GM21526 (cell line): ENCODE measurements around the gene OSGEP.
A peak's percentile ranks its signal among the peaks of the same experiment; 100 is the strongest.
"Not testable (repeated sequence)": the region's sequence is repeated elsewhere in the genome, so short reads cannot be mapped to it uniquely, and the experiment has no call there.

Experiments
- ATAC-seq: cut with Tn5 transposase; IDR thresholded peaks from one replicate; pipeline ENCODE4 v1.9.1; 2021; ENCODE audit warnings: moderate library complexity; ENCODE audit not compliant: unreplicated experiment, low FRiP score

The OSGEP gene

DNA sequence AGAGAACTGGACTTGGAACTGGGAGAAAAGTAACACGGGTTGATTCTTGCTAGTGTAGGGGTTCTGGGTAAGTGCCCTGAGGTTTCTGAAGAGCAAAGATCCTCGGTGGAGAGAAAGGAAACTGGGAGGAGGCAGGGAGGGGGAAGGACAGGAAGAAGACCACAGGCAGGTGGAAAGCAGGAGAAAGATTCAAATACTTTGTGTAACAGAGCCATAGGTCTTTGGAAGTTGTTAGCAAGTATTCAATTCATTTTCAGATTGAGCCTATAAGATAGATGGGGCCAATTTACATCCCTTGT, 15.9 kb upstream of the OSGEP start:
- no peak for ATAC-seq

DNA sequence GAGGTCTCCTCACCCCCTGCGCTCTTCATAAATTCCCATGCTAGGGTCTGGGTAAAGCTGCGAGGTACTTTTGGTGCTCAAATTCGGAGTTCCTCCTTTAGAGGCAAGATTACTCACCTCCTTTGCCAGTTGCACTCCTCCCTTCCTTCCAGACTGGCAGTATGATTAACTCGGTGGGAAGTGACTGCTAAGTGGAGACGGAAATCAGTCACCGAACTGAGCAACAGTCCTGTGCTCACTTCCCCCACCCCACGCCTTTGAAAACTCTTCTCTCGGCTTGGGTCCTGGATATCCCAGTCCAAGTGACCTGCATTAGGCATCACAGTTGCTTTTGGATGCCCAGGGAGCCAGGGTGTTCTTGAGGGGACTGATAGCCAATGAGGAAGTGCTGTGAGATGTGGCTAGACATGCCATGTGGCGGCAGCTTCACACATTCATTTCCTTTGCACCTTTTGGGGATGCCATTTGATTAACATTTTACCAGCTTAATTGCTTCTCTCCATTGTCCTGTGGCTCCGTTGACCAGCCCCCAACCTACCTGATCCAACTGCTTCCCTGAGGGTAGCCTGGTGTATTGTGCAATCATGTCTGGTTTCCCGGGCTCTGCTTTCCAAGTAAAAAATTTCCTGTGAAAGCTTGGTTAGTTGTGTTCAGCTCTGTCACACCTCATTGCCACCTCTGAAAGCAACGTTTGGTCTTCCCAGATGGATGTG, 15.4 kb upstream of the OSGEP start:
- ATAC-seq: peak; percentile 24

DNA sequence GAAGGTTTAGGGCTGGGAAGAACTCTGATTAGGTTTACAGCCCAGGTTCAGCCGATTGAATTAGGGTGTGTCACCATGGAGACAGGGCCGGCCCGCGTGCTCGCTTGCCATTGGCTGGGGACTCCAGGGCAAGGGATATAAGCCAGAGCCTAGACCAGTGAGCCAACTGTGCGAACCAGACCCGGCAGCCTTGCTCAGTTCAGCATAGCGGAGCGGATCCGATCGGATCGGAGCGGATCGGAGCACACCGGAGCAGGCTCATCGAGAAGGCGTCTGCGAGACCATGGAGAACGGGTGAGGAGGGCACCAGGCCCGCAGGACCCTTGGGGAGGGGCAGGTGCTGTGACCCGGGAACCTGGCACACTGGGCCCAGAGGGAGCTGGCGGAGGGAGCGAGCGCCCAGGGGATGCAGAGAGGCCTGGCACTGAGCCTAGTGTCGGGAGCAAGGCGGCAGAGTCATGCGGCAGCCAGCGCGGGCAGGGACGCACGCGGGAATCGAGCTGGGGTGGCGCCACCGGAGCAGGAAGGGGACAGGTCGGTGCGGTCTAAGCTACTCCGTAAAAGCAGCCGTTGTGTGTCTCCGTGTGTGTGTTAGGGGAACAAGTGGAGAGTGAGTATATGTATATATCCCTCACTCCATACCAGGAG, 14.8 kb upstream of the OSGEP start, which contains the start of gene PNP:
Gene PNP (plus strand): TSS at position 165 of the 648 bp plus-strand sequence. CDS start 119 bp downstream, at position 284.
- ATAC-seq: peak; percentile 93

DNA sequence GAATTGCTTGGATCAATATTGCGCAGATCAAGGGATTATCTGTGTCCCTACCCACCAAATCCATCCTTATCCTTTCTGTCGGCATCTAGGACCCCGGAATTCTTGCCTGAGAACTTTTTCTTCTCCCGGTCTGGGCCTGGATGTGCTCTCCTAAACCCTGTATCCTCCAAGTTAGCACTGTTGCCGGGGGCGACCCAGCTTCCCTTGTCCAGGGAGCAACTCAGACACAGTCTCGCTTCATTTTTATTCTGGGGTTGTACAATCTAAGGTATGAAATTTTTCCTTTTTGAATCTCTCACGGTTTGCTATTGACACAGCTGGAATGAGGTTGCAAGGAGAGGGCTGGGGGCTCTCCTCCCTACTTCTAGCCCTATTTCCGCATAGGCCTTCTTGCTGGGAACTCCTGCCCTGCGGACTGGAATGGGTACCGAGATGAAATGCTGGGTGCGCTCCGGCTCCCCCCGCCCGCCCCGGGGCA, 14.2 kb upstream of the OSGEP start:
- ATAC-seq: peak; percentile 1

DNA sequence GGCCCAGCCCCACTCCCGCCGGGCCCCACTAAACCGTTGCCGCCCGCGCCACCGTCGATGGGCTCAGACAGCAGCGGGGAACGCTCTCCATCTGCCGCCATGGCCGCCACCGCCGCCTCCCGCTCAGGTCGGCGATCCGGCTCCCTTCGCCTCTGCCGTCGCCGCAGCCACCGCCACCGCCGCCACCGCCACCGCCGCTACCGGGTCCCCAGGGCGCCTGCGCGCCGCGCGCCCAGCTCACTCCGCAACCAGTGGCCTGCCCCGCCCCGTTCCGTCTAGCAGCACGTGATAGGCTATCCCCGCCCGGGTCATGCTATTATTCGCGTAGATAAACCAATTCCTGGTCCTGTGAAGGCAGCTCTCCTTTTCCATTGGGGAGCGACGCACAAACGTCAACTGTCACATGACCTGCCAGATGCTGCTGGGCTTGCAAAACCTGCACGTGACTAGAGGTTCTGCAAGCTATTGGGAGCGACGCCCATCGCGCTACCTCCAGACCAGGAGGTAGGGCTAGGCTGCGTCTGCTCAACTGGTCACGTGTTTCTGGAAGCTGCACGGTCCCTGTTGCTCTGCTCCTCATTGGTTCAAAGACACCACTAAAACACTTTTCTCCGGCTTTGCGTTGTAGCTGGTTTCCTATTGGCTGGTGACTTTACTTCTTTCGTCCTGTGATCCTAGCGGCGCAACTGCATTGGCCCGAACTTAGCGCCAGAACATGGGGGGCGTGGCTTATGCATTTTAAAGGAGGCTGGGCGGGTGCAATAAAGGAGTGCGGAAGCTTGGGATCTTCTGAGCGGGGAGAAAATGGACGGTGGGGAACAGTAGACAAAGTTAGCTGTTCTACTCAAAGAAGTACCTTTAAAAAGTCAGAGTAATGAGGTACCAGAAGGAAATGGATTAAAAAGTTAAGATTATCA, 6.9 kb upstream of the OSGEP start, which contains the start of gene PIP4P1:
Gene PIP4P1 (minus strand): TSS at position 210 of the 917 bp plus-strand sequence. CDS start 109 bp downstream, at position 101.
- ATAC-seq: peak; percentile 90

DNA sequence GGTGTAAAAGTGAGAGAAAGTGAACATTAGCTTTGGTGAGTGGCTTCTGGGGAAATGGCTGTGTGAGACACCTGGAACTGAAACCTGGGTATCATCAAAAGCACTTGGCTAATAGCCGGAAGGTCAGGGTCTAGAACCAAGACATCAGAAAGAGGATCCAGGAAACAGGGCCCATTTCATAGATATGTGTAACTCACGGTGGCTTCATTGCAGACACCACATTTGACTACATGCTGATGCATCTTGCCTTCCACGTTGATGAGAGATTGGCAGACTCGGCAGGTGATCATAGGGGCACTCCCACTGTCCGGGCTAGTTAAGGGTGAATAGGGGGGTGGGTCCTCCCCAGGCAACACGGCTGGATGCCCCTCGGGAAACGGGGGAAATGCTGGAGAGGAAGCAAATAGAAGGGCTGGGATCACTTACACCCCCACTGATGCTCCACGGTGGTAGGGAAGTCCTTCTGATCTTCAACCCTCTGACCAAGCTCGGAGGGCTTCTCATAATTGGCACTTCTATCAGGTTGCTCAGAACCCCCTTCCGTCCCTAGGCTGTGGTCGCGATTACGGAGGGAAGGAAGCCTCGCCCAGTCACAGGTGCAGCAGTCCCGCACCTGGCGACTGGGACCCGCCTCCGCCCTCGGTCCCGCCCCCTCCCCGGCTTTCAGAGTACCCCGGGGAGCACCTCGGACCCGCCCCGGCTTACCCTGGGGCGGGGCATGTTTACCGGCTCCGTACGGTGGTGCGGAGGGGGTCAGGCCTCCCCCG, 6.0 kb upstream of the OSGEP start:
- no peak for ATAC-seq

DNA sequence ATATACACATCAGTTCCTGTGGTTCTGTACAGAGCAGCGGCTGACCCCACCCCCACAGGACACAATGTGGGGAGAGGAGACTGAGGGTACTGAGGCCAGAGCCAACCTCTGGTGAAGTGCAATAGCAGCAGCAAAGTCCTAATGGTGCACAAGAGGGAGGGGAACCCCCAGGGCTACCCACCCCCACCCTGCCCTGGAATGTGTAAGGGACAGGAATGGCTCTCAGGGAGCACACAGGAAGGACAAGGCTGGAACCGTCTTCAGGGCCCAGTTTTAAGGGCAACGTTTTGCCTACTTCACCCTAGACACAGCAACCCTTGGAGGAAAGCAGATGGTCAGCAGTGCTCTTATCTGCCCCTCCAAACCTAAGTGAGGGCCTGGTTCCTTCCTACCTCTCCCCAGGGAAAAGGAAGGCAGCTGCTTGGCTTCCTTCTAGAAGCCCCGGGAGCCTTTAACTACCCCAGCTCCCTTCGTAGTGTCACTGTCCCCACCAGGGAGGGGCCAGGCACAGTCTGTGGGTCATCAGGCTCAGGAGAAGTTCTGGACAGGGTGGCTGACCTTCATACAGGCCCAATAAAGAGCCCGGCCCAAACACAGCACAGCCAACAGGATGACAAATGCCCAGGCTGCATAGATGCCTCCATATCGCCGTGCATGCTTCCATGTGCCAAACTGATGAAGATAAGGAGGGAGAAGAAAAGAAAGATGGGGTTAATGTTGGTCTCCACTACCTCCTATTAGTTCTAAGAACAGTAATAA, 3.6 kb upstream of the OSGEP start:
- ATAC-seq: no peak

DNA sequence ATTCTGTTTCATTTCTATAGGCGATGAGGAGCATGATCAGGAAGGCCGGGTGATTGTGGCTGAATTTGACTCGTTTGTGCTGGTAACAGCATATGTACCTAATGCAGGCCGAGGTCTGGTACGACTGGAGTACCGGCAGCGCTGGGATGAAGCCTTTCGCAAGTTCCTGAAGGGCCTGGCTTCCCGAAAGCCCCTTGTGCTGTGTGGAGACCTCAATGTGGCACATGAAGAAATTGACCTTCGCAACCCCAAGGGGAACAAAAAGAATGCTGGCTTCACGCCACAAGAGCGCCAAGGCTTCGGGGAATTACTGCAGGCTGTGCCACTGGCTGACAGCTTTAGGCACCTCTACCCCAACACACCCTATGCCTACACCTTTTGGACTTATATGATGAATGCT, 2.4 kb upstream of the OSGEP start:
- ATAC-seq: no peak

DNA sequence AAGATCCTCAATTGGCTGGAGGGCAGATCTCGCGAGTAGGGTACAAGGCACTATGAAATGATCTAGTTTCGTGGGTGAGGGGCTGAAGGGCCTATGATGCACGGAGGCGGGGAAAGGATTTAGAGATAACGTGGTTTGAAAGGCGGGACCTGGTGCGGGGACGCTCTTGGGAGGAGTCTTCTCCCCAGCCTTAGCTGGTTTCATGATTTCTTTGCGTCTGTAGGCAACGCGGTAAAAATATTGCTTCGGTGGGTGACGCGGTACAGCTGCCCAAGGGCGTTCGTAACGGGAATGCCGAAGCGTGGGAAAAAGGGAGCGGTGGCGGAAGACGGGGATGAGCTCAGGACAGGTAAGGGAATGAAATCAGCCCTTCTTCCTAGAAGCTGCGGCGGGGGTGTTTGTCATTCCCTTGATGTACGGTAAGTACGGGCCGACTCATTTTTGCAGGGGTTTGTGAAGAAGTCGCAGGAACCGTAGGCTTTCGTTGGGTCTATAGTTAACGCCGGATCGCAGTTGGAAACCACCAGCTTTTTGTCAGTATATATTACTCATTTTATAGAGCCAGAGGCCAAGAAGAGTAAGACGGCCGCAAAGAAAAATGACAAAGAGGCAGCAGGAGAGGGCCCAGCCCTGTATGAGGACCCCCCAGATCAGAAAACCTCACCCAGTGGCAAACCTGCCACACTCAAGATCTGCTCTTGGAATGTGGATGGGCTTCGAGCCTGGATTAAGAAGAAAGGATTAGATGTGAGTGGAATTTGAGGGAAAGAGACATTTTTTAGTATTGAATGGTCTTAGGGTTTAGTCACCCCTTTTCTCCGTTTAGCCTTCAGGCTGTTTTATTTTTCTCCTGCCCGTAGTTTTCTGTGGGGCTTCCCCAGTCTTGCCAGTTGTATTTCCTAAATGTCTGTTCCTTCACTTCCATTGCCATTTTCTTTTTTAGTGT, 1.0 kb upstream of the OSGEP start:
- peak; percentile 47 for ATAC-seq

DNA sequence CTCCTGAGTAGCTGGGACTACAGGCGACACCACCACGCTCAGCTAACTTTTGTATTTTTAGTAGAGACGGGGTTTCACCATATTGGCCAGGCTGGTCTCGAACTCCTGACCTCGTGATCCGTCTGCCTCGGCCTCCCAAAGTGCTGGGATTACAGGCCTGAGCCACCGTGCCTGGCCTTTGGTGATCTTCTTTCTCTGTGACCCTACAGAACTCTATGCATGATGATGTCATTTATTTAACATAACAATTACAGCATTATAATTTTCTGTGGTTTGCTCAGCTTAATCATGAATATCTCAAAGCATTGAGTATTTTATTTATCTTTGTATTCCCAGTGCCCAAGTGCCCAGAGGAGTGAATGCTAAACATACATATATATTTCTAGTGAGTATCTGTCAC, 1.8 kb downstream of the OSGEP start:
- not testable (repeated sequence) for ATAC-seq

DNA sequence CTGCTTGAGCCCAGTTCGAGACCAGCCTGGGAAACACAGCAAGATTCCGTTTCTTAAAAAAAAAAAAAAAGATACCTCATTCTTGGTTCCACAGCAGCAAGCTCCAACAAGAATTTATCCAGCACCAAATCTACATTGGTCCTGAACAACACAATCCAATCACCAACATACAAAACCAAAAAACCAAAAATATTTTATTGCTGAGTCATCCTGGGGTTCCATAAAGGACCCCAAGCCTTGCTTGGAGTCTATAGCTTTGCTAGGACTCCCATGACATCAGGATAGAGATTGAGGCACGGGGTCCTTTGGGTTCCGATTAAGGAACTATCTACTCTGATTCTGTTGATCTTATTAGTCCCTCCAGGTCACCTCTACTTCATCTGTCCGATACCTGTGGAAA, 7.7 kb downstream of the OSGEP start:
- no peak for ATAC-seq

DNA sequence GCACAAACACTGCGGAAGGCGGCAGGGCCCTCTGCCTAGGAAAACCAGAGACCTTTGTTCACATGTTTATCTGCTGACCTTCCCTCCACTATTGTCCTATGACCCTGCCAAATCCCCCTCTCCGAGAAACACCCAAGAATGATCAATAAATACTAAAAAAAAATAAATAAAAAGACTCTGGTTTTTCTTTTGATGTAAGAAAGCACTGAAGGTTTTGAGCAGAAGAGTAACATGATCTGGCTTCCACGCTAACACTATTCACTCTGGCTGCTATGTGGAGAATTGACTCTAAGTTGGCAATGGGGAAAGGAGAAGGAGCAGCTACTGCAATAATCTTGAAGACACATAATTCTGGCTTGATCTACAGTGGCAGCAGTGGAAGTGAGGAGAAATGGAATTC, 11.0 kb downstream of the OSGEP start:
- not testable (repeated sequence) for ATAC-seq

DNA sequence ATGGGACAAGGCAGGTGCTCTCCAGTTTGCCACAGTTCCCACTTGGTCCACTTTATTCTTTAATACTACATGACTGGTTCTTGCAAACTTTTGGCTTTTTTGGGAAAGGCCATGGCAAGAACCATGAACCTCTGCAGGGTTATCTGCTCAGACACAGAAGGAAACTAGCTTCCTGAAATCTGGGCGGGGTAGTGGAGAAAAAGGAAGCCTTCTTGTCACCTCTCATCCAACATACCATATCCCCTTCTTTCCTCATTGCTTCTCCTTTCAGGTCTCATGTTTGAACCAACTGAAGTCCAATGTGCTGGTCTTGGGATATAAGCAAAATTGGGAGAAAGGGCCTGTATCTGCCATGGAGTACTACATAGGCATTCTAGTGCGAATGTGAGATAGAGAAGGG, 13.2 kb downstream of the OSGEP start:
- ATAC-seq: no peak

DNA sequence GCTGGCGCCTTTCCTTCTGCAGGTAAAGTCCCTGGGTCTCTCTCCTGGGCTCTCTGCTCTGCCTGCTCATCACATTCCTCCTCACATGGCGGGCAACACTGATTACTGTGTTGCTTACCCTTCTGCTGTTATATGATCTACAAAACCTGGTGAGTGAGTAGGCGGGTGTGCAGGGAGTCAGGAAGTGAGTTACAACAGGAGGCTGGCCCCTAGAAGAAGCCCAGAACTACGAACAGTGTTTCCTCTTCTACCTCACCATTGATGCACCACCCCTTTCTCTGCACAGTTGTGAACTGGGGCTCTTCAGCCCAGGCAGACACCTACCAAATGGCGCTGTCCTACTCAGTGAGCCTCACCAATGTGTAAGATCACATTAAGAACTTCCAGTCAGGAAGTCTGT, 13.7 kb downstream of the OSGEP start:
- no peak for ATAC-seq

DNA sequence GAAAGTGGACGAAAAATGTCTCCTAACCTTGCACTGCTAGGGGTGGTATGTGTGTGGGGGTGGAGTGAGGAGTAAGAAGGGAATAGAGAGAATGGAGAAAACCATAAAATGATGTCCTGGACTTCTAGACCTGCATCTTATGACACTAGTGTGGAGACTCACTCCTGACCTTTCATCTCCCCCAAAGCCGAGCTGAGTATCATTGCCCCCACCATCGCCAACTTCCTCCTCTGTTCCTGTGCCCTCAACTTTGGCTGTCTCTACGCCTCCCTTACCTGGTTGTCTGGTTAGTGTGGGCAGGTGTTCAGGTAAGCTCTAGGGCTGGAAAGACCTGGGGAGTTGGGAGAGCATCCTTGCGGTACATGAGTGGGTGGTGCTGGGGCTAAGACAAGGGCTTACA, 14.1 kb downstream of the OSGEP start:
- ATAC-seq: no peak

DNA sequence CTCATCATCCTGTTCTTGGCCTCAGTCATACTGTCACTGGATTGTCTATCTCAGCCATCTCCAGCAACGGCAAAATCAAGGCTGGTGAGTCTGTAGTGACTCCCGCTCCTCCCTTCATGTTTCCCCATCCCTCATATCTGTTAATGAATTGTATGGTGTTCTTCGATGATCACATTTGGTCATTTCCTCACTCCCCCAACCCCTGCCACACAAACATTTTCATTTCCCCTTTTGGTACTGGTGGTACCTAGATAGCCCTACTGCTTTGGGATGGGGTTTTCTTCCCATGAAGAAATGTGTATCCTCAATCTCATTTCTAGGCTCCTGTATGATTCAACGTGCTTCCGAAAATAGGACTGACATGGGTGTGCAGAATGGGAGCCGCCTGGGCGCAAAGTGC, 15.9 kb downstream of the OSGEP start:
- no peak for ATAC-seq

DNA sequence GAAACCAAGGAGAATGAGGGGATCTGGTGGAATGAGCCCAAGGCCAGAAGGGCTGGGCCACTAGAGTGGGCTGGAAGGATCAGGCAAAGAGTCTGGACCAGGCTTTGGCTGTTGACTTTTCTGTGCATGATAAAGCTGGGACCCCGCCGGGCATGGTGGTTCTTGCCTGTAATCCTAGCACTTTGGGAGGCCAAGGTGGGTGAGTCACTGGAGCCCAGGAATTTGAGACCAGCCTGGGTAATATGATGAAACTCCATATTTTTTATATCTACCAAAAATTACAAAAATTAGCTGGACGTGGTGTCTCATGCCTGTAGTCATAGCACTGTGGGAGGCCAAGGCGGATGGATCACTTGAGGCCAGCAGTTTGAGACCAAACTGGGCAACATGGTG, 18.3 kb downstream of the OSGEP start:
- no peak for ATAC-seq

DNA sequence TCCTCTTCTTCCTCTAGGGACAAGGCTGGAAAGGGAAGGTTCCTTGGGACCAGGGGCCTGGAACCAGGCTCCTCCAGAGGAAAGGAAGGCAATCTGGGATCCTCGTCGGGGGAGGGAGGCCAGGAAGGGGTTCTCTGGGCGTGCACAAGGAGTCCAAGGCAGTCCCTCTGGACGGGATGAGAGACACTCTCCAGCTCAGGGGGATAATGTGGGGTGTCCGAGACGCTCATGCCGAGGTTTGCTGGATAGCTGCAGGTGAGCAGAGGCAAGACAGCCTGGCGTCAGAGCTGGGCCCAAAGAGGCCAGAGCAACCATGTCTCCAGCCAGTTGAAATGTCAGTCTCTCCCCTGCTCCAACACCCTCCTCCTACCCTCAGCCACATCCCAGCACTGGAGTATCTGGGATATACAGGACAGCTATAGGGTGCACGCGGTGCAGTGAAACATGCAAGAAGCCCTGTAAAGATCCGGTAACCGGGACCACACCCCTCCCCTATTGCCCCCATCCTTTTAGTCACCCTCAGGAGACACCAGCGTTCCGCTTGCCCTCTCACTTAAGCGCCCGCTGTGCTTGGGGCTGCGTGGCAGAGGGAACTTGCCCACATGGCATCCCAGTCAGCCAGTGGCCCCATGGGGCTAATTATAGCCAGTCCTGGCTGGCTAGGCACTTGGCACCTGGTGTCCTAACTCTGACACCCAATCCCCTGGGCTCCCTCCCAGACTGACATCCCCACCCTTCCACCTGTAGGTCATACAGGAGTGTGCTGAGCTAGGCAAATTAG, 18.8 kb downstream of the OSGEP start, which contains the start of gene KLHL33:
Gene KLHL33 (minus strand): TSS at position 585 of the 781 bp plus-strand sequence. CDS start 355 bp downstream, at position 230.
- ATAC-seq: no peak
